GM21390 (cell line): ENCODE results near the gene RFX7.

Source experiments
- ATAC-seq: cut with Tn5 transposase; IDR thresholded peaks from one replicate; pipeline ENCODE4 v1.9.1; 2021; ENCODE audit not compliant: unreplicated experiment

The RFX7 gene

DNA sequence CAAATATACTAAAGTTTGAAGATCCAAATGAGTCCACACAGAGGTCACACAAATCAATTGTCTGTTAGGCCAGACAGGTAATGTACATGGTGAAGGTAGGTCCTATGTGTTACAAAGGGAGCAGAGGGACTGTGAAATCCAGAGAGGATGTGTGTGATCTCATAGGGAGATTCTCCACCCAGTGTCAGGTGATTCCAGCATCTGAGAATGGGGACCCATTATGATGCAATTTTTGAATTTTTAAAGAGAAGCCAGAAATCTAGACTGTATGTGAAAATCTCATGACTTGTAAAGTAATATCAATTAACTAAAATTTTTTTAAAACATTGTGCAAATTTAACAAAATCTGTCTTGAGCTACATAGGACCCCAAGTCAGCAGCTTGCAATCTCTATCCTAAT, 192.0 kb downstream of the RFX7 start:
- ATAC-seq = no peak

DNA sequence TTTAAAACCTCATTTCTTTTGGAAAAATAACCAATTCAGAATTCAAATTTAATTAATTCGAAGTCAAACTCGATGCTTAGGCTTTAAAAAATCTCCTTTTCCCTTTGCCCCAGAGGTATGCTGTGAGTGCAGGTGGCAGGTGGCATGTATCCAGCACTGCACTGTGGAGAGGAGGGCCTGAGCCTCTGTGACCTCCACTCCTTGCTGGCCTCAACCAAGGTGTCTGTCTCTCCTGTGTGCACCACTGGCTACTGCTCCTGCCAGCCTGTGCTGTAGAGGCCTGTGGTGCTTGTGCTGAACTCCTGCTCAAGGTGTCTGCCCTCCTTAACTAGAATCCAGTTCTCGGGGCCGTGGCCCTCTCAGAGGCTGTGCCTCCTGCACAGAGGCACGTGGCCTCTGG, 194.1 kb downstream of the RFX7 start:
- ATAC-seq = no peak

DNA sequence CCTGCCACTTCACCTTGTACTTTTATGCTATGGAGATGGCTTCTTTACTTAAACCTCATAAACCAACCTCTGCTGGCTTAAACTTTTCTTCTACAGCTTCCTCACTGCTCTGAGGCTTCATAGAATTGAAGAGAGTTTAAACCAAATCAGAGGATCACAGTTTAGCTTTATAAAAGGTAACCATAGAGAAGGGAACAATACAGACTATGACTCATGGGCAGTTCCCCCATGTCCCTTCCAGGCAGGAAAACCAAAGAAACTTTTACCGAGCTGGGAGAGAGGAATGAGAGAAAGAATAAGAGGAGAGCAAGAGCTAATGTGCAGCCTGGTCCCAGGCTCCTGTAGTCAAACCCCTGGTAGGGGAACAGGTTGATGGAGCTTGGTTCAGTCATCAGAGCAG, 196.3 kb downstream of the RFX7 start:
- ATAC-seq = no peak

DNA sequence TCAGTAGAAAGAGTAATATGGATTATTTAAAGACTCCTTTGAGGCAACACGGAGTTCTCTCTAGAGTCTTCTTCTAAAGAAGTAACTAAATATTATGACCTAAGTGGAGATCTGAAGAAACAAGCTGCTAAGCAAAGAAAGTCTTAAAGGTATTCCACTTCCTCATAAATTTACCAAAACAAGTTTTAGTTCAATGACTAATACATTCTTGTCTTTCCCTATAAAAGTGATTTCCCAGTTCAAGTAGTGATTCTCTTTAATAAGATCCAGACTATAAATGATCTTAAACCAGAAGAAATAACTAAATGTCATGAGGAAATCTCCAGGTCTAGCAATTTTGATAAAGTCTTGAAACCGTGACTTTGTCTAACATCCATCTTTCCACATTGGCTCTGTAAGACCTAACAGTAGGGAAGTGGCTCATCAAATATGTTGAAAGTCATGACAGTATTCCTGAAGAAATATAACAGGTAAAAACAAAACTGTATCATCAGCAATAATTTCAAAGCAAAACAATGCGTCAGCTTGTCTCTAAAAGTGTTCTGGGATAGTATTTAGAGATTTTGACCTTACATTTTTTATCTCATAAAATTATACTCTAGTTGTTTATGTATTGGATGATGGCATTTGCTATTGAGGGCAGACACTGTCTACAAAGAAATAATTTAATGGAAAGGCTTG, 198.5 kb downstream of the RFX7 start:
- ATAC-seq = no peak

DNA sequence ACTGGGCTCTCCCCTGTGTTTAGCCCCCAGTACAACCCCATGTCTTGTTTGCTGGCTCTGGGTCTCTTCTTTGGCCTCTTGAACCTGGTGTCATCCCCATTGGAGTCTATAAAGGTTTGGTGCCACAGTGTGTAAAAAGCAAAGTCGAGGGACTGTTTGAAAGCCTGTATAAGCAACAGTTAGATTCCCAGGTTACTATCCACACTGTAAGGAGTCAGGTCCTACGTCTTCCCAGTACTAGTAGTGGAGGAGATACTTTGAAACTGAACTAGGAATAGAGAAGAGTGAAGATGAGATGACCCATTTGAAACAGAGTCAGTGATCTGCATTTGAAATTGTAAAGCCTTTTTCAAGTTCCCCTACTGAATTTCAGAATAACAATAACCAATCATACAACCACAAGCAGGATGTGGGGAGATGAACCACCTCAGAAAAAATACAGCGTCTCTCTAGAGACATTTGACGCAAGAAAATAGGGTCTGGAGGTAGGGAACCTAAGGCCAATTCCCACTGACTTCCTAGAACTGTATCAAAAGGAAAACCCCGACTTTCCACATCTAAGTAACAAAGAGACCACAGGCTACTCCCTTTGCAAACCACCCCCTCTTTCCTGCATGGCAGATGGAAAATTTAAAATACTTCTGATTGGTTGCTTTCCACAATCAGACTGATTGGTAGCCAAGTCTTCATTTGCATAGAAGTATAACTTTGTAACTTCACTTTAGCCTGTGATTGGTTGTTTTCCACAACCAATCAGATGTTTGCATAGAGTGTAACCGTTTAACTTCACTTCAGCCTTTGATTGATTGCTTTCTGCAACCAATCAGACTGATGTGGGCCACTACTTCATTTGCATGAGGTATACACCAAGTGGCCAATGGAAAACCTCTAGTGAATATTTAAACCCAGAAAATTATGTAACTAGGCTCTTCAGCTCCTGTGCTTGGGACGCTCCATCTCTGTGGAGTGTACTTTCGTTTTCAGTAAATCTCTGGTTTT, 200.4 kb downstream of the RFX7 start:
- ATAC-seq = no peak

DNA sequence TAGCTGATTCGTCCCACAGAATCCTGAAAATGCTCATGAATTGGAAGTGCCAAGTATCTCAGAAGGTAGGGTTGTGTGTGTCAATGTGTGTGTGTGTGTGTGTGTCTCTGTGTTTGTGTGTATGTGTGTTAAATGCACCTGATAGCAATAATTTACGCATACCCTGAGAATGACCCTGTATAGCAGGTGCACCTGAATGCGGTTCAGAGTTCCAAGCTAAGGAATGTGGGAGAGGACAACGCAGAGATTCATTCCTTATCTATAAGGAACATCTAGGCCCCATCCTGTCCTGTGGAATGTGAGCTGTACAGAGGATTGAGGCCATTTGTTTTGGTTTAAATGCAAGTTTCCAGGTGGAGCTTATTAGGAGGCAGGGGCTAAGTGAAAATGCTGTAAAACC, 201.2 kb downstream of the RFX7 start:
- no peak for ATAC-seq

DNA sequence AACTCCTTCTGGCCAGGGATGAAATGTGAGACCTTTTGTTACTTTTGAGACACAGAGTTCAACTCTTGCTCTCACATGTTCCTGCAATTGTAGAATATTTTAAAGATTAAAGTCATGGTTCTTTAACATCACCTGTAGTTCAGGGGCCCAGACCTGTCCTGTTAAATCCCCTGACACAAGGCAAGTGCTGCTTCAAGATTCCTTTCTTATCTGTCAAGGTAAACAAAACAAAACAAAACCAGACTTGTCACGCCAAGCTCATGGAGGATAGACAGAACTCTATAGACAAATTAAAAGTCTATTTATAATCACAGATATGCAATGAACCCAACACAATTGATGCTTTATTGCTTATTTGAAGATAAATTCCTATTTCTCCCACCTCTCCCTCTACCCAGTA, 201.6 kb downstream of the RFX7 start:
- ATAC-seq = no peak

DNA sequence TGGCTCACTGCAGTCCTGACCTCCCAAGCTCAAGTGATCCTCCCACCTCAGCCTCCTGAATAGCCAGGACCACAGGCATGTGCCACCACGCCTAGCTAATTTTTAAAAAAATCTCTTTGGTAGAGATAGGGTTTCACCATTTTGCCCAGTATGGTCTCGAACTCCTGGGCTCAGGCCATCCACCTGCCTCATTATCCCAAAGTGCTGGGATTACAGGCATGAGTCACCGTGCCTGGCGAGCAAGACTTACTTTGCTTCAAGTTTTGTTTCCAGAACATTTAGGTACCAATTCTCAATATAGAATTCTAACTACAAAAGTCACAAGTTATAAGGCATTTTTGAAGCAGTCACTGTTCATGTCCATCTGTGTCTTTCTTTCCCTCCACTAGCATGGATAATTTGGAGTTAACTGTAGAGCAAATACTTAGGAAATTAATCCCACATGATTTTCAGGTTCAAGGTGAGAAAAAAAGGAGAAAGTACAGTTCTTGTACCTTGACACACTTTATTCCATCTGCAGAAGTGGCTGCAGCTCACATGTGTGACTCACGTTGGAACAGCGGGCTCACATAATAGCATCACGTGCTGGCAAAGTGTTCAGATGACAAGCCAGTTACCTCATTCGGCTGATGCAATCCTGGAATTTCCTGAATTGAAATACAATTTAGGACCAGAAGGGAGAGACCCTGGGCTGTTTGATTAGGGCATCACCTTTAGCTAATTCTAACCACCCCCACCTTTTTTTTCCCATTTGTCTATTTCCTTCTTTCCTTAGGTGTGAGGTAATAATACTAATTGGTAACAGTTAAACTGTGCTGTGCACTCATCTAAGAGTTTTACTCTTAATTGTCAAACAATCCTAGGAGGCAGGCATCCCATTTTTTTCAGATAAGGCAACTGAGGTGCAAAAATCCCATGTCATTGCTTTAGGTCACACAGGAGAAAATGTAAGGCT, 203.3 kb downstream of the RFX7 start:
- no peak for ATAC-seq

DNA sequence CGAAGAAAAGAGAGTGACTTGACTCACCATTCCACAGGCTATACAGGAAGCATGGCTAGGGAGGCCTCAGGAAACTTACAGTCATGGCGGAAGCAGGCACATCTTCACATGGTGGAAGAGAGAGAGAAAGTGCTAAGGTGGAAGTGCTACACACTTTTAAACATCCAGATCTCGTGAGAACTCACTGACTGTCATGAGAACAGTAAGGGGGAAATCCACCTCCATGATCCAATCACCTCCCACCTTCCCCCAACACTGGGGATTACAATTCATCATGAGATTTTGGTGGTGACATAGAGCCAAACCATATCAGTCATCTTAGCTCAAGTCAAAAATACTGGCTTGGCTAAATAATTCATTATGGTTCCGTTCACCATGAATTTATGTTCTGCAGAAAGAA, 205.0 kb downstream of the RFX7 start:
- no peak for ATAC-seq

DNA sequence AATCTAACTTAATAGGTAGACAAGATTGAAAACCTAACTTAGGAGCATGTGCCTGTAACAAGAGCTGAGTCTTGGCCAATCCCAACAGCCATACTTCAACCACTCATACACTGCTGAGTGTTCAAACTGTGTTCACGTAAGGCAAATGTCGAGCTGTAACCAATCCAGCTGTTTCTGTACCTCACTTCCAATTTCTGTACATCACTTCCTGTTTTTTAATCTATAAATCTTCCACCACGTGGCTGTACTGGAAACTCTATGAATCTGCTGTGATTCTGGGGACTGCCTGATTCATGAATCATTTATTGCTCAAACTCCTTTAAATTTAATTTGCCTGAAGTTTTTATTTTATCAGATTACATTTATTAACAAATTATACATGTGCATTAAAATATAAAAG, 205.7 kb downstream of the RFX7 start:
- no peak for ATAC-seq
